HEK293 (cell line): Measurements from ENCODE around the gene BMERB1.

ENCODE experiments used
- CTCF ChIP-seq: fragments of 450-650 bp; formaldehyde crosslinking; IDR thresholded peaks from 2 replicates; pipeline ENCODE4 v1.5.1; 2016; ENCODE audit warnings: missing biosample characterization, missing genetic modification characterization
- EGR2 ChIP-seq: fragments of 450-650 bp; formaldehyde crosslinking; IDR thresholded peaks from 2 replicates; pipeline ENCODE4 v1.5.1; 2016; ENCODE audit warnings: low read depth, missing biosample characterization, missing genetic modification characterization
- ZBTB1 ChIP-seq: fragments of 450-650 bp; formaldehyde crosslinking; IDR thresholded peaks from 2 replicates; pipeline ENCODE4 v1.5.1; 2016; ENCODE audit warnings: missing biosample characterization, missing genetic modification characterization
- ZBTB8A ChIP-seq: fragments of 450-650 bp; formaldehyde crosslinking; IDR thresholded peaks from 2 replicates; pipeline ENCODE4 v1.5.1; 2016; ENCODE audit warnings: missing biosample characterization, missing genetic modification characterization
- ZNF37A ChIP-seq: fragments of 450-650 bp; IDR thresholded peaks from 2 replicates; pipeline ENCODE4 v1.5.1; 2018; ENCODE audit warnings: missing biosample characterization, missing genetic modification characterization
- TF ChIP-seq, protein P1 (sequence below): fragments of 450-650 bp; formaldehyde crosslinking; IDR thresholded peaks from 2 replicates; pipeline ENCODE4 v1.5.0; 2017; ENCODE audit warnings: missing biosample characterization, missing genetic modification characterization, borderline replicate concordance

DNA sequence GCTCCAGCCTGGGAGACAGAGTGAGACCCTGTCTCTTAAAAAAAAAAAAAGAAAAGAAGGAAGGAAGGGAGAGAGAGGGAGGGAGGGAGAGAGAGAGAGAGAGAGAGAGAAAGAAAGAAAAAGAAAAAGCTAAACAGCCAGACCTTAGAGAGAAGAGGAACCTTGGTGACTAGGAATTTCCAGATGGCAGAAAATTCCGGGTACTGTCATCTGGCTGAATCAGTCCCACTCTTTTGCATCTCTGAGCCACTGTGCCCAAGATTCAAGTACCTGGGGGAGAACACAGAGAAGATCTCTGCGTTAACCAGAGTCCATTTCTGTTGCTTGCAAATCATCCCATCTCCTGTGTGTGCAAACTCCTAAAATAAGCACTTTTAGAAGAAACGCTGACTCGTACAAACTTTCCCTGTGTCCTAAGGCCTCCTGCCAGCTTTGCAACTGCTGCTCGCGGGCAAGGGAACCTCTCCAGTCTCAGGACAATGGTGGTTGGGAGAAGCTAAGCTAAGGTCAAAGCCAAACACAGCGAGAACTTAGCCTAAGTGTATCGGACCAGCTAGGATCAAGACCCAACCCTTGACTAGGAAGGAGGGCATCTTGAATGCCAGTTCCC is 18.0 kb downstream of the BMERB1 start:
- TF ChIP-seq ZBTB1 (no peak), ZBTB8A (tag by site-specific recombination) (no peak), CTCF (no peak), ZNF37A (no peak), EGR2 (tag by site-specific recombination) (no peak)
- TF ChIP-seq, protein P1, sequence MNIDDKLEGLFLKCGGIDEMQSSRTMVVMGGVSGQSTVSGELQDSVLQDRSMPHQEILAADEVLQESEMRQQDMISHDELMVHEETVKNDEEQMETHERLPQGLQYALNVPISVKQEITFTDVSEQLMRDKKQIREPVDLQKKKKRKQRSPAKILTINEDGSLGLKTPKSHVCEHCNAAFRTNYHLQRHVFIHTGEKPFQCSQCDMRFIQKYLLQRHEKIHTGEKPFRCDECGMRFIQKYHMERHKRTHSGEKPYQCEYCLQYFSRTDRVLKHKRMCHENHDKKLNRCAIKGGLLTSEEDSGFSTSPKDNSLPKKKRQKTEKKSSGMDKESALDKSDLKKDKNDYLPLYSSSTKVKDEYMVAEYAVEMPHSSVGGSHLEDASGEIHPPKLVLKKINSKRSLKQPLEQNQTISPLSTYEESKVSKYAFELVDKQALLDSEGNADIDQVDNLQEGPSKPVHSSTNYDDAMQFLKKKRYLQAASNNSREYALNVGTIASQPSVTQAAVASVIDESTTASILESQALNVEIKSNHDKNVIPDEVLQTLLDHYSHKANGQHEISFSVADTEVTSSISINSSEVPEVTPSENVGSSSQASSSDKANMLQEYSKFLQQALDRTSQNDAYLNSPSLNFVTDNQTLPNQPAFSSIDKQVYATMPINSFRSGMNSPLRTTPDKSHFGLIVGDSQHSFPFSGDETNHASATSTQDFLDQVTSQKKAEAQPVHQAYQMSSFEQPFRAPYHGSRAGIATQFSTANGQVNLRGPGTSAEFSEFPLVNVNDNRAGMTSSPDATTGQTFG = no peak
